ENCODE results near the gene CDC42BPB.

DNA sequence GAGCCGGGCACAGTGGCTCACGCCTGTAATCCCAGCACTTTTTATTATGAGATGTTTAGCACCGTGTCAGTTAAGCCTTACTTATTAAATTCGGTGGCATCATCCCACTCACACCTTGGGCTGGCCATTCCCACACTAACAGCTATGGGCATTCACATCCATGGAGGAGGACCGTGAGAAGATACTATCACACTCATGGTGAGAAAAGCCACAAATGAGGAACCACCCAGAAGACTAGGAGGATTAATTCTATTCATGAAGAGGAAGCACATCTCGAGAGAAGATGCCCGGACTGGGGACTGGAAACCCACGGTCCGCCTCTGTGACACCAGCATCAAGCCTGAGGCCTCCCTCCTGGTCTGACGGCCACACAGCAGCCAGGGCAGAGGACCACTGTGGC lies 4.9 kb downstream of the CDC42BPB start:
- TF ChIP-seq, protein P1, sequence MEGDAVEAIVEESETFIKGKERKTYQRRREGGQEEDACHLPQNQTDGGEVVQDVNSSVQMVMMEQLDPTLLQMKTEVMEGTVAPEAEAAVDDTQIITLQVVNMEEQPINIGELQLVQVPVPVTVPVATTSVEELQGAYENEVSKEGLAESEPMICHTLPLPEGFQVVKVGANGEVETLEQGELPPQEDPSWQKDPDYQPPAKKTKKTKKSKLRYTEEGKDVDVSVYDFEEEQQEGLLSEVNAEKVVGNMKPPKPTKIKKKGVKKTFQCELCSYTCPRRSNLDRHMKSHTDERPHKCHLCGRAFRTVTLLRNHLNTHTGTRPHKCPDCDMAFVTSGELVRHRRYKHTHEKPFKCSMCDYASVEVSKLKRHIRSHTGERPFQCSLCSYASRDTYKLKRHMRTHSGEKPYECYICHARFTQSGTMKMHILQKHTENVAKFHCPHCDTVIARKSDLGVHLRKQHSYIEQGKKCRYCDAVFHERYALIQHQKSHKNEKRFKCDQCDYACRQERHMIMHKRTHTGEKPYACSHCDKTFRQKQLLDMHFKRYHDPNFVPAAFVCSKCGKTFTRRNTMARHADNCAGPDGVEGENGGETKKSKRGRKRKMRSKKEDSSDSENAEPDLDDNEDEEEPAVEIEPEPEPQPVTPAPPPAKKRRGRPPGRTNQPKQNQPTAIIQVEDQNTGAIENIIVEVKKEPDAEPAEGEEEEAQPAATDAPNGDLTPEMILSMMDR (IDR thresholded peaks at IDR 0.05), result no peak
- TF ChIP-seq POLR2A (IDR thresholded peaks at IDR 0.05) (no peak), POLR2AphosphoS5 (IDR thresholded peaks at IDR 0.05) (no peak)

All from upper lobe of left lung (tissue), 4 donors.